ENCODE measurements around the gene SMAP1. TPM values are rescaled to one million over a fixed set of nuclear protein-coding genes. Genes with fewer than 3 reads are reported as not detected.

Gene SMAP1
- total and polyA plus RNA-seq, 2 experiments from 2014 or later: 18.4 to 20.1 TPM

- no peaks in the 10 kb centered on the region for H3K36me3 ChIP-seq (ENCODE audit: low read depth)
- H3K4me1 ChIP-seq (ENCODE audit: insufficient read depth): no peaks in the 10 kb centered on the region
- no peak overlapping the region for H3K4me2 ChIP-seq (ENCODE audit: unreplicated experiment)
- H3K27me3 ChIP-seq (replicated peaks; ENCODE audit: insufficient read depth): no peaks in the 10 kb centered on the region
- no peak for TF ChIP-seq EZH2 (IDR thresholded peaks at IDR 0.05; ENCODE audit: insufficient read depth, poor library complexity, severe bottlenecking)
- TF ChIP-seq EZH2phosphoT487 (IDR thresholded peaks at IDR 0.05; ENCODE audit: insufficient read depth, low read depth): no peak
- no peak overlapping the region for H3K27ac ChIP-seq
- no peaks in the 10 kb centered on the region for H3F3A ChIP-seq (ENCODE audit: insufficient read depth)
- DNase-seq: no peak
- peaks cover 91% of the 10 kb centered on the region for H3K79me2 ChIP-seq (ENCODE audit: insufficient read depth)
- in situ Hi-C loops (cut with MboI): no loop called here
- no peaks in the 10 kb centered on the region for H3K9me3 ChIP-seq (ENCODE audit: low read depth)
- H3K9ac ChIP-seq: no peak overlapping the region
- no peaks in the 10 kb centered on the region for H4K20me1 ChIP-seq (ENCODE audit: insufficient read depth)
- 79 to 80% methylated on average over 10 of the region's 10 CpGs for WGBS, 2 experiments (ENCODE audit: low coverage in 1 of 2, low lambda C conversion rate in 2 of 2, missing lambda C conversion rate in 2 of 2)
- no peaks in the 10 kb centered on the region for H3K9me2 ChIP-seq (ENCODE audit: insufficient read depth)
- no peak overlapping the region for H3K4me3 ChIP-seq
- no peak overlapping the region for H2AFZ ChIP-seq
Observed at GRCh38 chr6:70700922-70701876, 33.5 kb downstream of the SMAP1 start.

GRCh38 chr6:70705772-70706171 lies 38.1 kb downstream of the SMAP1 start:
- in situ Hi-C loops (cut with MboI): loop anchor here (5.0 kb wide), 1 partner anchor 182 kb away; no protein-coding TSS in a partner anchor
- Histone ChIP-seq H3K27me3 (replicated peaks; ENCODE audit: insufficient read depth) (no peaks in the 10 kb centered on the region), H3F3A (ENCODE audit: insufficient read depth) (no peaks in the 10 kb centered on the region; the same call in 1 of the 2 replicates), H3K4me2 (ENCODE audit: unreplicated experiment) (no peak overlapping the region), H2AFZ (no peak overlapping the region), H3K36me3 (ENCODE audit: low read depth) (no peaks in the 10 kb centered on the region), H3K27ac (no peak overlapping the region), H3K9me2 (ENCODE audit: insufficient read depth) (no peaks in the 10 kb centered on the region), H3K79me2 (ENCODE audit: insufficient read depth) (peaks cover 83% of the 10 kb centered on the region), H3K9ac (no peak overlapping the region), H3K4me3 (no peak overlapping the region), H4K20me1 (ENCODE audit: insufficient read depth) (peaks cover 4% of the 10 kb centered on the region; the same call in 1 of the 2 replicates), H3K4me1 (ENCODE audit: insufficient read depth) (peaks cover 10% of the 10 kb centered on the region), H3K9me3 (ENCODE audit: low read depth) (no peaks in the 10 kb centered on the region)
- no peak for DNase-seq
- TF ChIP-seq EZH2 (IDR thresholded peaks at IDR 0.05; ENCODE audit: insufficient read depth, poor library complexity, severe bottlenecking) (no peak), EZH2phosphoT487 (IDR thresholded peaks at IDR 0.05; ENCODE audit: insufficient read depth, low read depth) (no peak)
- 97% methylated on average over 2 of the region's 2 CpGs for WGBS, 2 experiments (ENCODE audit: low coverage in 1 of 2, low lambda C conversion rate in 2 of 2, missing lambda C conversion rate in 2 of 2)

GRCh38 chr6:70706491-70707123 lies 38.9 kb downstream of the SMAP1 start:
- Histone ChIP-seq H3K9me3 (ENCODE audit: low read depth) (no peaks in the 10 kb centered on the region), H3K27me3 (replicated peaks; ENCODE audit: insufficient read depth) (no peaks in the 10 kb centered on the region), H3K4me2 (ENCODE audit: unreplicated experiment) (no peak overlapping the region), H3F3A (ENCODE audit: insufficient read depth) (no peaks in the 10 kb centered on the region; the same call in 1 of the 2 replicates), H4K20me1 (ENCODE audit: insufficient read depth) (peaks cover 4% of the 10 kb centered on the region; the same call in 1 of the 2 replicates), H3K4me1 (ENCODE audit: insufficient read depth) (peaks cover 10% of the 10 kb centered on the region), H3K27ac (no peak overlapping the region), H3K4me3 (no peak overlapping the region), H3K9me2 (ENCODE audit: insufficient read depth) (no peaks in the 10 kb centered on the region), H3K36me3 (ENCODE audit: low read depth) (no peaks in the 10 kb centered on the region), H3K79me2 (ENCODE audit: insufficient read depth) (peaks cover 84% of the 10 kb centered on the region), H3K9ac (no peak overlapping the region), H2AFZ (no peak overlapping the region)
- no peak for TF ChIP-seq EZH2phosphoT487 (IDR thresholded peaks at IDR 0.05; ENCODE audit: insufficient read depth, low read depth)
- no peak for TF ChIP-seq EZH2 (IDR thresholded peaks at IDR 0.05; ENCODE audit: insufficient read depth, poor library complexity, severe bottlenecking)
- WGBS, 2 experiments (ENCODE audit: low coverage in 1 of 2, low lambda C conversion rate in 2 of 2, missing lambda C conversion rate in 2 of 2): 0 to 1% methylated on average over 3 of the region's 3 CpGs
- peak; percentile 65 for DNase-seq
- in situ Hi-C loops (cut with MboI): loop anchor here (5.0 kb wide), 1 partner anchor 181 kb away; no protein-coding TSS in a partner anchor

- TF ChIP-seq EZH2phosphoT487 (IDR thresholded peaks at IDR 0.05; ENCODE audit: insufficient read depth, low read depth): no peak
- TF ChIP-seq EZH2 (IDR thresholded peaks at IDR 0.05; ENCODE audit: insufficient read depth, poor library complexity, severe bottlenecking): no peak
- Histone ChIP-seq H3K9ac (no peak overlapping the region), H2AFZ (no peak overlapping the region), H3K36me3 (ENCODE audit: low read depth) (no peaks in the 10 kb centered on the region), H3K9me3 (ENCODE audit: low read depth) (no peaks in the 10 kb centered on the region), H3K79me2 (ENCODE audit: insufficient read depth) (peaks cover 85% of the 10 kb centered on the region), H3K4me2 (ENCODE audit: unreplicated experiment) (no peak overlapping the region), H4K20me1 (ENCODE audit: insufficient read depth) (peaks cover 5% of the 10 kb centered on the region; the same call in 1 of the 2 replicates), H3K4me1 (ENCODE audit: insufficient read depth) (peaks cover 10% of the 10 kb centered on the region), H3K27me3 (replicated peaks; ENCODE audit: insufficient read depth) (no peaks in the 10 kb centered on the region), H3F3A (ENCODE audit: insufficient read depth) (no peaks in the 10 kb centered on the region; the same call in 1 of the 2 replicates), H3K27ac (no peak overlapping the region), H3K9me2 (ENCODE audit: insufficient read depth) (no peaks in the 10 kb centered on the region), H3K4me3 (no peak overlapping the region)
- no peak for DNase-seq
- in situ Hi-C loops (cut with MboI): loop anchor here (5.0 kb wide), 1 partner anchor 179 kb away; no protein-coding TSS in a partner anchor
- 94 to 99% methylated on average over 2 of the region's 2 CpGs for WGBS, 2 experiments (ENCODE audit: low coverage in 1 of 2, low lambda C conversion rate in 2 of 2, missing lambda C conversion rate in 2 of 2)
Observed at GRCh38 chr6:70707893-70708292, 40.2 kb downstream of the SMAP1 start.

Measured in GM23248 (cell line).